SK-N-SH (cell line): ENCODE results near the gene RAB20. TPM values are rescaled to one million over a fixed set of nuclear protein-coding genes. Genes with fewer than 3 reads are reported as not detected.

Experiments
- CTCF ChIA-PET: fragments of 300-600, 350-600 bp; formaldehyde crosslinking; extraction: SDS; loops from one replicate; lab custom pipeline; 2021; lab: Yijun Ruan, JAX
- POLR2A ChIA-PET: fragments of 350-600 bp; sonication (Branson Sonifier 250); formaldehyde crosslinking; extraction: SDS; loops from one replicate; lab custom pipeline; 2020; ENCODE audit warnings: antibody characterized with exemption, inconsistent platforms; lab: Yijun Ruan, JAX
- DNase-seq: peaks from one replicate; pipeline ENCODE4 v3.0.0; 2012
- H2AFZ ChIP-seq: fragments of 200-600 bp; sonication (generic); 2 replicates; pipeline ENCODE4 v1.8.1; 2016; ENCODE audit warnings: antibody characterized with exemption, mild to moderate bottlenecking, low read depth
- H3F3A ChIP-seq: fragments of 200-600 bp; sonication (generic); replicated peaks from 2 replicates; pipeline ENCODE3; 2016; ENCODE audit warnings: antibody characterized with exemption, mild to moderate bottlenecking; ENCODE audit not compliant: insufficient read depth
- H3K27ac ChIP-seq, 2 experiments: fragments of 200-500 bp in 1 of 2; fragments of 200-600 bp in 1 of 2; sonication (Bioruptor generic) in 1 of 2; sonication (generic), shearing (Covaris generic) in 1 of 2; 2 replicates each; pipeline versions ENCODE4 v1.5.1 to v1.6.1; 2014 to 2016; ENCODE audit warnings: low read depth in 2 of 2, inconsistent platforms in 1 of 2, low read length in 1 of 2, mild to moderate bottlenecking in 1 of 2, mixed read lengths in 1 of 2
- H3K27me3 ChIP-seq: fragments of 200-600 bp; sonication (generic), shearing (Covaris generic); 2 replicates; pipeline ENCODE4 v1.6.1; 2016; ENCODE audit warnings: mixed run types; ENCODE audit not compliant: insufficient read depth
- H3K36me3 ChIP-seq, 2 experiments: fragments of 200-500 bp in 1 of 2; fragments of 200-600 bp in 1 of 2; sonication (Bioruptor generic) in 1 of 2; sonication (generic) in 1 of 2; replicated peaks in 1 of 2; 2 replicates each; pipeline versions ENCODE3 to v1.5.1; 2014 to 2016; ENCODE audit warnings: low read length in 1 of 2, mild to moderate bottlenecking in 1 of 2; ENCODE audit not compliant: insufficient read depth in 2 of 2, control insufficient read depth in 1 of 2
- H3K4me1 ChIP-seq, 2 experiments: fragments of 200-500 bp in 1 of 2; fragments of 200-600 bp in 1 of 2; sonication (Bioruptor generic) in 1 of 2; sonication (generic), shearing (Covaris generic) in 1 of 2; 2 replicates each; pipeline versions ENCODE4 v1.5.1 to v1.6.1; 2014 to 2016; ENCODE audit warnings: low read depth in 1 of 2, low read length in 1 of 2, mixed run types in 1 of 2; ENCODE audit not compliant: insufficient read depth in 2 of 2, control insufficient read depth in 1 of 2
- H3K4me2 ChIP-seq: fragments of 200-600 bp; sonication (generic), shearing (Covaris generic); 2 replicates; pipeline ENCODE4 v1.6.1; 2017; ENCODE audit warnings: mixed run types
- H3K4me3 ChIP-seq, 2 experiments: fragments of 200-500 bp in 1 of 2; fragments of 200-600 bp in 1 of 2; sonication (Bioruptor generic) in 1 of 2; sonication (generic), shearing (Covaris generic) in 1 of 2; 2 replicates each; pipeline versions ENCODE4 v1.5.1 to v1.8.1; 2014 to 2016; ENCODE audit warnings: low read depth in 2 of 2, inconsistent platforms in 1 of 2, low read length in 1 of 2, mild to moderate bottlenecking in 1 of 2, mixed read lengths in 1 of 2, moderate library complexity in 1 of 2
- H3K79me2 ChIP-seq: fragments of 200-600 bp; sonication (generic); 2 replicates; pipeline ENCODE4 v1.8.1; 2017; ENCODE audit warnings: mild to moderate bottlenecking; ENCODE audit not compliant: insufficient read depth
- H3K9ac ChIP-seq: fragments of 200-600 bp; sonication (generic); 2 replicates; pipeline ENCODE4 v1.6.1; 2017; ENCODE audit warnings: mixed run types
- H3K9me2 ChIP-seq: fragments of 200-600 bp; sonication (generic); 2 replicates; pipeline ENCODE4 v1.6.1; 2017; ENCODE audit warnings: mixed run types
- H3K9me3 ChIP-seq: fragments of 200-600 bp; sonication (generic); 2 replicates; pipeline ENCODE4 v1.6.1; 2017; ENCODE audit warnings: mixed run types, mild to moderate bottlenecking, moderate library complexity
- H4K20me1 ChIP-seq: fragments of 200-600 bp; sonication (generic); 2 replicates; pipeline ENCODE4 v1.6.1; 2017; ENCODE audit warnings: mild to moderate bottlenecking, mixed run types; ENCODE audit not compliant: insufficient read depth
- CTCF ChIP-seq: fragments of 200-600 bp; sonication (generic); IDR thresholded peaks from 2 replicates; pipeline ENCODE4 v1.6.1; 2017; ENCODE audit warnings: antibody characterized with exemption, mild to moderate bottlenecking, moderate library complexity
- ELF1 ChIP-seq: IDR thresholded peaks from 2 replicates; pipeline ENCODE4 v1.4.0; 2012
- EZH2phosphoT487 ChIP-seq: fragments of 200-600 bp; sonication (generic); IDR thresholded peaks from 2 replicates; pipeline ENCODE4 v1.6.1; 2017; ENCODE audit warnings: low read depth, mixed run types, mild to moderate bottlenecking, antibody characterized with exemption, moderate library complexity, borderline replicate concordance
- FOXJ3 ChIP-seq: sonication (generic); formaldehyde crosslinking; IDR thresholded peaks from 2 replicates; pipeline ENCODE4 v1.5.1; 2020; ENCODE audit warnings: mild to moderate bottlenecking, missing genetic modification reagents
- GABPA ChIP-seq: IDR thresholded peaks from 2 replicates; pipeline ENCODE4 v1.4.0; 2012; ENCODE audit warnings: low read depth, mild to moderate bottlenecking
- MXI1 ChIP-seq: IDR thresholded peaks from 2 replicates; pipeline ENCODE4 v1.6.1; 2012; ENCODE audit warnings: mild to moderate bottlenecking, low read depth, low read length, improper control_type of control experiment
- NFIC ChIP-seq: IDR thresholded peaks from 2 replicates; pipeline ENCODE4 v1.4.0; 2012; ENCODE audit warnings: borderline replicate concordance
- PBX3 ChIP-seq: IDR thresholded peaks from 2 replicates; pipeline ENCODE4; 2012
- POLR2AphosphoS5 ChIP-seq: IDR thresholded peaks from 2 replicates; pipeline ENCODE4 v1.6.1; 2012; ENCODE audit warnings: low read depth, low read length
- RFX5 ChIP-seq: IDR thresholded peaks from 2 replicates; pipeline ENCODE4 v1.6.1; 2012; ENCODE audit warnings: mild to moderate bottlenecking, improper control_type of control experiment, low read length
- SIN3A ChIP-seq: IDR thresholded peaks from 2 replicates; pipeline ENCODE4 v1.6.1; 2012; ENCODE audit warnings: low read depth, mild to moderate bottlenecking, low read length, moderate library complexity, borderline replicate concordance
- SMC3 ChIP-seq: IDR thresholded peaks from 2 replicates; pipeline ENCODE4 v1.6.1; 2012; ENCODE audit warnings: low read depth, low read length, improper control_type of control experiment
- TAF1 ChIP-seq: IDR thresholded peaks from 2 replicates; pipeline ENCODE4 v1.6.1; 2012; ENCODE audit warnings: low read depth, mild to moderate bottlenecking, low read length, moderate library complexity, borderline replicate concordance
- USF2 ChIP-seq: fragments of 150-350 bp; IDR thresholded peaks from 2 replicates; pipeline ENCODE4 v1.6.1; 2017; ENCODE audit warnings: antibody characterized with exemption, low read length, low read depth, borderline replicate concordance
- ZBTB33 ChIP-seq: IDR thresholded peaks from 2 replicates; pipeline ENCODE4 v1.4.0; 2012; ENCODE audit warnings: low read depth, borderline replicate concordance
- WGBS: methylation state at CpG from one replicate; pipeline ENCODE4 v1.1.6; 2017; ENCODE audit warnings: low lambda C conversion rate; 5-methylcytosine and 5-hydroxymethylcytosine counted together
- polyA plus RNA-seq, 3 experiments: library from polyadenylated mRNA; depleted of rRNA; stranded (reverse); fragments of >200 nt; gene quantifications; 2 replicates each; pipeline ENCODE4 v1.2.3, GENCODE V29; 2012

The RAB20 gene
- polyA plus RNA-seq, 1 of the 3 experiments (the other 2 are of a cell fraction) = 5.2 TPM

GRCh38 chr13:110498765-110499164 lies 62.8 kb downstream of the RAB20 start:
- Histone ChIP-seq H3K4me2 (no peak overlapping the region), H3K4me1 (no peaks in the 10 kb centered on the region; a peak in 1 of 4 replicates), H3K79me2 (no peaks in the 10 kb centered on the region), H3K9me3 (no peaks in the 10 kb centered on the region), H3K4me3 (no peak overlapping the region), H3F3A (peaks cover 8% of the 10 kb centered on the region), H3K27ac (no peak overlapping the region), H3K9ac (no peak overlapping the region), H3K36me3 (peaks cover 24 to 67% of the 10 kb centered on the region in 2 experiments), H3K27me3 (no peaks in the 10 kb centered on the region), H4K20me1 (no peaks in the 10 kb centered on the region), H2AFZ (no peak overlapping the region), H3K9me2 (no peaks in the 10 kb centered on the region)
- POLR2A ChIA-PET = no interaction called here
- CTCF ChIA-PET = interaction anchor here (1.2 kb wide), 1 partner anchor 86 kb away, joined by 3 read pairs; no protein-coding TSS in a partner anchor
- no peak for DNase-seq
- WGBS = 96% methylated on average over 10 of the region's 10 CpGs
- TF ChIP-seq RFX5 = no peak
- no peak for TF ChIP-seq SIN3A
- TF ChIP-seq ELF1 = no peak
- TF ChIP-seq POLR2AphosphoS5 = no peak
- TF ChIP-seq GABPA = no peak
- no peak for TF ChIP-seq MXI1
- no peak for TF ChIP-seq USF2
- TF ChIP-seq EZH2phosphoT487 = no peak
- no peak for TF ChIP-seq FOXJ3
- no peak for TF ChIP-seq NFIC
- no peak for TF ChIP-seq ZBTB33
- no peak for TF ChIP-seq TAF1
- TF ChIP-seq SMC3 = no peak
- no peak for TF ChIP-seq PBX3
- no peak for TF ChIP-seq CTCF
